ENCODE measurements around the gene JARID2. TPM values are rescaled to one million over a fixed set of nuclear protein-coding genes. Genes with fewer than 3 reads are reported as not detected.

JARID2 gene
- polyA plus RNA-seq, 1 donor from 2014 or later, result 25.5 TPM

GRCh38 chr6:15435468-15435867 lies 189.6 kb downstream of the JARID2 start:
- H3K27me3 ChIP-seq (ENCODE audit: insufficient read depth, low read depth, low read length), result no peaks in the 10 kb centered on the region
- no peak overlapping the region for H3K4me2 ChIP-seq (ENCODE audit: low read length)
- TF ChIP-seq TAF1 (IDR thresholded peaks at IDR 0.05; ENCODE audit: low read depth), result no peak
- TF ChIP-seq CTCF (IDR thresholded peaks at IDR 0.05; ENCODE audit: poor library complexity, severe bottlenecking), result no peak
- no peak for TF ChIP-seq EP300 (conservative IDR thresholded peaks at IDR 0.05; ENCODE audit: poor library complexity, severe bottlenecking)
- TF ChIP-seq MXI1 (conservative IDR thresholded peaks at IDR 0.05; ENCODE audit: poor library complexity, severe bottlenecking), result no peak
- no peak for TF ChIP-seq SMC3 (conservative IDR thresholded peaks at IDR 0.05; ENCODE audit: poor library complexity)
- no peak for TF ChIP-seq POLR2AphosphoS5 (IDR thresholded peaks at IDR 0.05)
- TF ChIP-seq, protein P1, sequence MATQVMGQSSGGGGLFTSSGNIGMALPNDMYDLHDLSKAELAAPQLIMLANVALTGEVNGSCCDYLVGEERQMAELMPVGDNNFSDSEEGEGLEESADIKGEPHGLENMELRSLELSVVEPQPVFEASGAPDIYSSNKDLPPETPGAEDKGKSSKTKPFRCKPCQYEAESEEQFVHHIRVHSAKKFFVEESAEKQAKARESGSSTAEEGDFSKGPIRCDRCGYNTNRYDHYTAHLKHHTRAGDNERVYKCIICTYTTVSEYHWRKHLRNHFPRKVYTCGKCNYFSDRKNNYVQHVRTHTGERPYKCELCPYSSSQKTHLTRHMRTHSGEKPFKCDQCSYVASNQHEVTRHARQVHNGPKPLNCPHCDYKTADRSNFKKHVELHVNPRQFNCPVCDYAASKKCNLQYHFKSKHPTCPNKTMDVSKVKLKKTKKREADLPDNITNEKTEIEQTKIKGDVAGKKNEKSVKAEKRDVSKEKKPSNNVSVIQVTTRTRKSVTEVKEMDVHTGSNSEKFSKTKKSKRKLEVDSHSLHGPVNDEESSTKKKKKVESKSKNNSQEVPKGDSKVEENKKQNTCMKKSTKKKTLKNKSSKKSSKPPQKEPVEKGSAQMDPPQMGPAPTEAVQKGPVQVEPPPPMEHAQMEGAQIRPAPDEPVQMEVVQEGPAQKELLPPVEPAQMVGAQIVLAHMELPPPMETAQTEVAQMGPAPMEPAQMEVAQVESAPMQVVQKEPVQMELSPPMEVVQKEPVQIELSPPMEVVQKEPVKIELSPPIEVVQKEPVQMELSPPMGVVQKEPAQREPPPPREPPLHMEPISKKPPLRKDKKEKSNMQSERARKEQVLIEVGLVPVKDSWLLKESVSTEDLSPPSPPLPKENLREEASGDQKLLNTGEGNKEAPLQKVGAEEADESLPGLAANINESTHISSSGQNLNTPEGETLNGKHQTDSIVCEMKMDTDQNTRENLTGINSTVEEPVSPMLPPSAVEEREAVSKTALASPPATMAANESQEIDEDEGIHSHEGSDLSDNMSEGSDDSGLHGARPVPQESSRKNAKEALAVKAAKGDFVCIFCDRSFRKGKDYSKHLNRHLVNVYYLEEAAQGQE (IDR thresholded peaks at IDR 0.05; ENCODE audit: borderline replicate concordance), result no peak
- TF ChIP-seq RAD21 (conservative IDR thresholded peaks at IDR 0.05), result no peak
- TF ChIP-seq EZH2 (IDR thresholded peaks at IDR 0.05; ENCODE audit: borderline replicate concordance, insufficient read depth, low read length, poor library complexity, severe bottlenecking), result no peak
- H3K79me2 ChIP-seq (replicated peaks; ENCODE audit: insufficient read depth, low read length), result peaks cover 76% of the 10 kb centered on the region
- H3K9me2 ChIP-seq (ENCODE audit: insufficient read depth, low read length), result no peaks in the 10 kb centered on the region
- H2AFZ ChIP-seq (ENCODE audit: low read depth, low read length), result no peak overlapping the region
- H3K4me3 ChIP-seq (ENCODE audit: low read length), result no peak overlapping the region
- H4K20me1 ChIP-seq (ENCODE audit: insufficient read depth), result no peaks in the 10 kb centered on the region
- no peaks in the 10 kb centered on the region for H3K9me3 ChIP-seq (ENCODE audit: low read length)
- peaks cover 4% of the 10 kb centered on the region for H3F3A ChIP-seq (ENCODE audit: insufficient read depth, low read length, poor library complexity, severe bottlenecking)
- H3K9ac ChIP-seq (ENCODE audit: low read length), result no peak overlapping the region
- no peak overlapping the region for H3K27ac ChIP-seq (ENCODE audit: low read length)
- no peaks in the 10 kb centered on the region for H3K36me3 ChIP-seq (ENCODE audit: insufficient read depth, low read length)

DNA sequence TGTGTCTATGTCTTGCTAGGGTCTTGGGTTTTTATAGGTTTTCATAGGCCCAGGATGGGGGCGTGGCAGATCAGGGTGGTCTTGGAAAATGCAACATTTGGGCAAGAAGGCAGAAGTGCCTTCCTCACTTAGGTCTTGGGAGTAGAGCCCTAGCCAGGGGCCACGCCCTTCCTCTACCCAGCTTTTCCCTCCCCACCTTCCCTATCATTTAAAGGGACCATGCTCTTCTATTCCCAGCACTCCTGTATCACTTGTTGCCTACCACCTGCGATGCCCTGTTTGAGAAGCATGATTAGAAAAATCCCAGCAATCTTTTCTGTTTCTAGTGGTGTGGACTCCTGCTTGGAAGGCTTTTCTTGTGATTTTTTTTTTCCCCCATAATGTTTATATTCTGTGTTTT lies 190.6 kb downstream of the JARID2 start:
- Histone ChIP-seq H3K4me2 (ENCODE audit: low read length) (no peak overlapping the region), H3K9me2 (ENCODE audit: insufficient read depth, low read length) (no peaks in the 10 kb centered on the region), H3K27me3 (ENCODE audit: insufficient read depth, low read depth, low read length) (no peaks in the 10 kb centered on the region), H2AFZ (ENCODE audit: low read depth, low read length) (no peak overlapping the region), H4K20me1 (ENCODE audit: insufficient read depth) (no peaks in the 10 kb centered on the region), H3K27ac (ENCODE audit: low read length) (no peak overlapping the region), H3K79me2 (replicated peaks; ENCODE audit: insufficient read depth, low read length) (peaks cover 76% of the 10 kb centered on the region), H3K9ac (ENCODE audit: low read length) (no peak overlapping the region), H3K9me3 (ENCODE audit: low read length) (no peaks in the 10 kb centered on the region), H3F3A (ENCODE audit: insufficient read depth, low read length, poor library complexity, severe bottlenecking) (peaks cover 4% of the 10 kb centered on the region), H3K36me3 (ENCODE audit: insufficient read depth, low read length) (no peaks in the 10 kb centered on the region), H3K4me3 (ENCODE audit: low read length) (no peak overlapping the region)
- TF ChIP-seq TAF1 (IDR thresholded peaks at IDR 0.05; ENCODE audit: low read depth), result no peak
- no peak for TF ChIP-seq CTCF (IDR thresholded peaks at IDR 0.05; ENCODE audit: poor library complexity, severe bottlenecking)
- no peak for TF ChIP-seq EP300 (conservative IDR thresholded peaks at IDR 0.05; ENCODE audit: poor library complexity, severe bottlenecking)
- no peak for TF ChIP-seq SMC3 (conservative IDR thresholded peaks at IDR 0.05; ENCODE audit: poor library complexity)
- TF ChIP-seq POLR2AphosphoS5 (IDR thresholded peaks at IDR 0.05), result no peak
- TF ChIP-seq RAD21 (conservative IDR thresholded peaks at IDR 0.05), result no peak
- no peak for TF ChIP-seq MXI1 (conservative IDR thresholded peaks at IDR 0.05; ENCODE audit: poor library complexity, severe bottlenecking)
- TF ChIP-seq, protein P1 (IDR thresholded peaks at IDR 0.05; ENCODE audit: borderline replicate concordance), result no peak
- TF ChIP-seq EZH2 (IDR thresholded peaks at IDR 0.05; ENCODE audit: borderline replicate concordance, insufficient read depth, low read length, poor library complexity, severe bottlenecking), result no peak
